ENCODE data around the gene MAEL.

- TF ChIP-seq USF2 (CRISPR knock-in tag; IDR thresholded peaks at IDR 0.05) (no peak), TEAD4 (CRISPR knock-in tag; IDR thresholded peaks at IDR 0.05) (no peak), FOXK1 (CRISPR knock-in tag; IDR thresholded peaks at IDR 0.05) (no peak), TCF7 (CRISPR knock-in tag; IDR thresholded peaks at IDR 0.05; ENCODE audit: low read depth) (no peak), MAX (CRISPR knock-in tag; IDR thresholded peaks at IDR 0.05) (no peak), IRF2 (CRISPR knock-in tag; IDR thresholded peaks at IDR 0.05; ENCODE audit: borderline replicate concordance, low read depth) (no peak), NR3C1 (CRISPR knock-in tag; conservative IDR thresholded peaks at IDR 0.05; ENCODE audit: low read depth) (no peak), ATF6 (CRISPR knock-in tag; IDR thresholded peaks at IDR 0.05) (no peak), ESRRA (CRISPR knock-in tag; IDR thresholded peaks at IDR 0.05; ENCODE audit: borderline replicate concordance) (no peak), AFF4 (CRISPR knock-in tag; IDR thresholded peaks at IDR 0.05; ENCODE audit: borderline replicate concordance) (no peak), SP1 (CRISPR knock-in tag; conservative IDR thresholded peaks at IDR 0.05) (no peak)
- TF ChIP-seq, protein P1, sequence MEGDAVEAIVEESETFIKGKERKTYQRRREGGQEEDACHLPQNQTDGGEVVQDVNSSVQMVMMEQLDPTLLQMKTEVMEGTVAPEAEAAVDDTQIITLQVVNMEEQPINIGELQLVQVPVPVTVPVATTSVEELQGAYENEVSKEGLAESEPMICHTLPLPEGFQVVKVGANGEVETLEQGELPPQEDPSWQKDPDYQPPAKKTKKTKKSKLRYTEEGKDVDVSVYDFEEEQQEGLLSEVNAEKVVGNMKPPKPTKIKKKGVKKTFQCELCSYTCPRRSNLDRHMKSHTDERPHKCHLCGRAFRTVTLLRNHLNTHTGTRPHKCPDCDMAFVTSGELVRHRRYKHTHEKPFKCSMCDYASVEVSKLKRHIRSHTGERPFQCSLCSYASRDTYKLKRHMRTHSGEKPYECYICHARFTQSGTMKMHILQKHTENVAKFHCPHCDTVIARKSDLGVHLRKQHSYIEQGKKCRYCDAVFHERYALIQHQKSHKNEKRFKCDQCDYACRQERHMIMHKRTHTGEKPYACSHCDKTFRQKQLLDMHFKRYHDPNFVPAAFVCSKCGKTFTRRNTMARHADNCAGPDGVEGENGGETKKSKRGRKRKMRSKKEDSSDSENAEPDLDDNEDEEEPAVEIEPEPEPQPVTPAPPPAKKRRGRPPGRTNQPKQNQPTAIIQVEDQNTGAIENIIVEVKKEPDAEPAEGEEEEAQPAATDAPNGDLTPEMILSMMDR (IDR thresholded peaks at IDR 0.05), result no peak
- TF ChIP-seq, protein P2, sequence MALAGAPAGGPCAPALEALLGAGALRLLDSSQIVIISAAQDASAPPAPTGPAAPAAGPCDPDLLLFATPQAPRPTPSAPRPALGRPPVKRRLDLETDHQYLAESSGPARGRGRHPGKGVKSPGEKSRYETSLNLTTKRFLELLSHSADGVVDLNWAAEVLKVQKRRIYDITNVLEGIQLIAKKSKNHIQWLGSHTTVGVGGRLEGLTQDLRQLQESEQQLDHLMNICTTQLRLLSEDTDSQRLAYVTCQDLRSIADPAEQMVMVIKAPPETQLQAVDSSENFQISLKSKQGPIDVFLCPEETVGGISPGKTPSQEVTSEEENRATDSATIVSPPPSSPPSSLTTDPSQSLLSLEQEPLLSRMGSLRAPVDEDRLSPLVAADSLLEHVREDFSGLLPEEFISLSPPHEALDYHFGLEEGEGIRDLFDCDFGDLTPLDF (CRISPR knock-in tag; IDR thresholded peaks at IDR 0.05), result no peak
These were observed 8.7 kb upstream of the MAEL start for GRCh38 chr1:166980383-166980782.
